H1 (cell line): ENCODE results near the gene CNN3. TPM values are rescaled to one million over a fixed set of nuclear protein-coding genes. Genes with fewer than 3 reads are reported as not detected.

Source experiments
- CTCF ChIA-PET: fragments of 300-600 bp; sonication (Branson Sonifier 250); formaldehyde crosslinking; loops from one replicate; lab custom pipeline; 2021; ENCODE audit not compliant: partially characterized antibody; lab: Charles Lee
- POLR2A ChIA-PET: fragments of 300-600 bp; sonication (Branson Sonifier 250); formaldehyde crosslinking; loops from one replicate; lab custom pipeline; 2021; ENCODE audit warnings: inconsistent platforms; ENCODE audit not compliant: partially characterized antibody; lab: Charles Lee
- DNase-seq, 2 experiments: peaks; one replicate each; pipeline versions ENCODE4 v3.0.0 to v3.0.0-alpha.2; 2010 to 2022; ENCODE audit warnings: low spot score in 2 of 2, low read depth in 1 of 2, mixed read lengths in 1 of 2
- FAIRE-seq: peaks from 2 replicates; lab custom pipeline; 2011; peaks lifted over from hg19 to GRCh38; lab: Jason Lieb, UNC
- H2AFZ ChIP-seq: 2 replicates; pipeline ENCODE4 v1.8.1; 2012; ENCODE audit warnings: low read length, inconsistent platforms
- H2AK5ac ChIP-seq: 2 replicates; pipeline ENCODE4 v1.6.1; 2013; ENCODE audit warnings: low read depth, low read length
- H2BK120ac ChIP-seq: replicated peaks from 2 replicates; pipeline ENCODE3; 2013; ENCODE audit warnings: low read depth, low read length, inconsistent platforms
- H2BK12ac ChIP-seq: 2 replicates; pipeline ENCODE4 v1.6.1; 2013; ENCODE audit warnings: low read depth, low read length
- H2BK15ac ChIP-seq: 2 replicates; pipeline ENCODE4 v1.6.1; 2013; ENCODE audit warnings: low read length
- H2BK20ac ChIP-seq: 2 replicates; pipeline ENCODE4 v1.6.1; 2013; ENCODE audit warnings: low read length
- H2BK5ac ChIP-seq: 2 replicates; pipeline ENCODE4 v1.6.1; 2013; ENCODE audit warnings: low read depth, low read length
- H3K14ac ChIP-seq: 2 replicates; pipeline ENCODE4 v1.6.1; 2013; ENCODE audit warnings: inconsistent platforms; ENCODE audit not compliant: insufficient read length
- H3K18ac ChIP-seq: 2 replicates; pipeline ENCODE4 v1.6.1; 2013; ENCODE audit warnings: low read length; ENCODE audit errors: extremely low read depth
- H3K23ac ChIP-seq: 2 replicates; pipeline ENCODE4 v1.6.1; 2013; ENCODE audit warnings: inconsistent platforms; ENCODE audit not compliant: insufficient read length
- H3K23me2 ChIP-seq: 2 replicates; pipeline ENCODE4 v1.6.1; 2013; ENCODE audit warnings: low read depth, low read length
- H3K27ac ChIP-seq: 2 replicates; pipeline ENCODE4 v1.6.1; 2011; ENCODE audit warnings: low read depth, low read length, inconsistent platforms
- H3K27me3 ChIP-seq, 4 experiments: replicated peaks in 1 of 4; 1 replicate in 1 of 4; 2 replicates in 3 of 4; pipeline versions ENCODE4 v1.6.1 to v1.8.1; 2011 to 2013; ENCODE audit warnings: low read length in 3 of 4, mild to moderate bottlenecking in 3 of 4, inconsistent platforms in 2 of 4, mixed read lengths in 2 of 4, moderate library complexity in 1 of 4; ENCODE audit not compliant: control insufficient read depth in 3 of 4, insufficient read depth in 3 of 4; ENCODE audit errors: extremely low read depth in 1 of 4
- H3K36me3 ChIP-seq, 4 experiments: 2 replicates each; pipeline versions ENCODE4 v1.6.1 to v1.8.1; 2011 to 2013; ENCODE audit warnings: mild to moderate bottlenecking in 4 of 4, low read length in 3 of 4, moderate library complexity in 2 of 4, control low read depth in 1 of 4, inconsistent platforms in 1 of 4; ENCODE audit not compliant: insufficient read depth in 4 of 4, control insufficient read depth in 2 of 4
- H3K4ac ChIP-seq: replicated peaks from 2 replicates; pipeline ENCODE3; 2013; ENCODE audit warnings: low read length, low read depth, mixed read lengths, inconsistent platforms; ENCODE audit not compliant: insufficient read length
- H3K4me1 ChIP-seq, 4 experiments: replicated peaks in 1 of 4; 1 replicate in 1 of 4; 2 replicates in 3 of 4; pipeline versions ENCODE4 v1.6.1 to v1.8.1; 2011 to 2013; ENCODE audit warnings: low read length in 3 of 4, inconsistent platforms in 2 of 4, mixed read lengths in 1 of 4; ENCODE audit not compliant: insufficient read depth in 4 of 4, control insufficient read depth in 3 of 4
- H3K4me2 ChIP-seq, 2 experiments: 2 replicates each; pipeline versions ENCODE4 v1.6.1 to v1.8.1; 2011 to 2013; ENCODE audit warnings: low read depth in 2 of 2, low read length in 2 of 2, control low read depth in 1 of 2, inconsistent platforms in 1 of 2, mild to moderate bottlenecking in 1 of 2; ENCODE audit not compliant: insufficient read depth in 1 of 2
- H3K4me3 ChIP-seq, 4 experiments: fragments of 200-600, 300-600 bp in 1 of 4; sonication (generic), shearing (Covaris generic), sonication (Bioruptor Twin) in 1 of 4; 2 replicates each; pipeline versions ENCODE4 v1.5.1 to v1.8.1; 2011 to 2016; ENCODE audit warnings: low read length in 4 of 4, low read depth in 3 of 4, control low read depth in 2 of 4, inconsistent platforms in 2 of 4, mild to moderate bottlenecking in 2 of 4, mixed read lengths in 1 of 4, moderate library complexity in 1 of 4; ENCODE audit not compliant: insufficient read depth in 2 of 4; ENCODE audit errors: extremely low read depth in 1 of 4
- H3K56ac ChIP-seq: replicated peaks from 2 replicates; pipeline ENCODE3; 2013; ENCODE audit warnings: low read depth, mild to moderate bottlenecking, mixed read lengths, low read length, inconsistent platforms; ENCODE audit not compliant: insufficient read length
- H3K79me1 ChIP-seq: 2 replicates; pipeline ENCODE4 v1.6.1; 2013; ENCODE audit warnings: low read depth, low read length, control low read depth
- H3K79me2 ChIP-seq, 2 experiments: 2 replicates each; pipeline versions ENCODE4 v1.6.1 to v1.8.1; 2012 to 2013; ENCODE audit warnings: low read length in 2 of 2, mild to moderate bottlenecking in 2 of 2, inconsistent platforms in 1 of 2; ENCODE audit not compliant: insufficient read depth in 2 of 2, control insufficient read depth in 1 of 2
- H3K9ac ChIP-seq, 4 experiments: replicated peaks in 1 of 4; 1 replicate in 1 of 4; 2 replicates in 3 of 4; pipeline versions ENCODE4 v1.6.1 to v1.8.1; 2011 to 2013; ENCODE audit warnings: low read depth in 3 of 4, low read length in 3 of 4, control low read depth in 2 of 4, mild to moderate bottlenecking in 2 of 4, moderate library complexity in 2 of 4, inconsistent platforms in 1 of 4; ENCODE audit errors: extremely low read depth in 1 of 4
- H3K9me3 ChIP-seq, 2 experiments: 2 replicates each; pipeline versions ENCODE4 v1.6.1 to v1.8.1; 2012 to 2013; ENCODE audit warnings: mild to moderate bottlenecking in 2 of 2, moderate library complexity in 2 of 2, control low read depth in 1 of 2, inconsistent platforms in 1 of 2, low read depth in 1 of 2, low read length in 1 of 2, mixed read lengths in 1 of 2; ENCODE audit not compliant: insufficient read depth in 2 of 2
- H4K20me1 ChIP-seq, 2 experiments: replicated peaks in 1 of 2; 2 replicates each; pipeline versions ENCODE3 to v1.8.1; 2011 to 2013; ENCODE audit warnings: inconsistent platforms in 2 of 2, low read length in 2 of 2, mild to moderate bottlenecking in 1 of 2; ENCODE audit not compliant: insufficient read depth in 2 of 2, control insufficient read depth in 1 of 2
- H4K5ac ChIP-seq: 2 replicates; pipeline ENCODE4 v1.6.1; 2013; ENCODE audit warnings: low read length, low read depth, mixed read lengths, inconsistent platforms; ENCODE audit not compliant: insufficient read length
- H4K8ac ChIP-seq: 2 replicates; pipeline ENCODE4 v1.8.0; 2013; ENCODE audit warnings: mild to moderate bottlenecking, moderate library complexity, low read length, inconsistent platforms; ENCODE audit not compliant: insufficient read depth; ENCODE audit errors: extremely low read depth
- H4K91ac ChIP-seq: replicated peaks from 2 replicates; pipeline ENCODE3; 2013; ENCODE audit warnings: low read length, mixed read lengths, inconsistent platforms; ENCODE audit not compliant: insufficient read length
- ASH2L ChIP-seq: fragments of 200-600, 300-600 bp; sonication (generic); IDR thresholded peaks from one replicate; pipeline ENCODE4 v1.7.1; 2017; ENCODE audit warnings: low read length
- ATF2 ChIP-seq: IDR thresholded peaks from 2 replicates; pipeline ENCODE4 v1.6.1; 2012; ENCODE audit warnings: low read length, inconsistent platforms
- GABPA ChIP-seq: IDR thresholded peaks from 2 replicates; pipeline ENCODE4 v1.6.1; 2011; ENCODE audit warnings: mild to moderate bottlenecking, low read length, moderate library complexity, borderline replicate concordance; ENCODE audit not compliant: insufficient read depth
- PHF8 ChIP-seq: fragments of 200-600 bp; sonication (generic); conservative IDR thresholded peaks from 2 replicates; pipeline ENCODE4 v1.7.1; 2012; ENCODE audit warnings: low read depth, mild to moderate bottlenecking, inconsistent platforms, low read length, moderate library complexity
- RNF2 ChIP-seq: fragments of 200-900, 300-1000 bp; sonication (generic); IDR thresholded peaks from 2 replicates; pipeline ENCODE4 v1.7.1; 2016; ENCODE audit warnings: borderline replicate concordance, low read depth, mild to moderate bottlenecking, antibody characterized with exemption, low read length; ENCODE audit not compliant: poor library complexity, severe bottlenecking; ENCODE audit errors: missing control alignments
- SIX5 ChIP-seq: IDR thresholded peaks from 2 replicates; pipeline ENCODE4 v1.6.1; 2011; ENCODE audit warnings: mild to moderate bottlenecking, low read depth, low read length
- SP2 ChIP-seq: IDR thresholded peaks from 2 replicates; pipeline ENCODE4 v1.6.1; 2012; ENCODE audit warnings: mild to moderate bottlenecking, low read length, inconsistent platforms
- ZNF274 ChIP-seq: IDR thresholded peaks from 2 replicates; pipeline ENCODE4 v1.7.0; 2012; ENCODE audit warnings: low read length, borderline replicate concordance; ENCODE audit errors: extremely low read depth
- WGBS, 2 experiments: shearing (Covaris generic) in 1 of 2; methylation state at CpG; one replicate each; pipeline versions ENCODE4 v1.1.6 to v1.1.7; 2013 to 2015; ENCODE audit warnings: low lambda C conversion rate in 2 of 2, mixed read lengths in 2 of 2, inconsistent platforms in 1 of 2, low coverage in 1 of 2, missing lambda C conversion rate in 1 of 2; ENCODE audit not compliant: insufficient replicate concordance in 2 of 2, insufficient coverage in 1 of 2, insufficient read length in 1 of 2; ENCODE audit errors: extremely low coverage in 1 of 2, missing lambda C conversion rate in 1 of 2; 5-methylcytosine and 5-hydroxymethylcytosine counted together
- polyA plus RNA-seq, 7 experiments: library from polyadenylated mRNA; depleted of rRNA in 3 of 7; stranded (reverse) in 5 of 7; unstranded in 2 of 7; fragments of >200 nt in 5 of 7; fragments of 200-250 nt in 2 of 7; gene quantifications; 1 replicate in 5 of 7; 2 replicates in 1 of 7; 4 replicates in 1 of 7; pipeline versions ENCODE4 v1.2.1 to v1.2.3, GENCODE V29; 2011 to 2013; ENCODE audit warnings: missing spikeins in 2 of 7, mixed read lengths in 2 of 7
- total RNA-seq: library from RNA; stranded (reverse); fragmentation: NEBNext Ultra II Directional; extraction: Animal tissue kit (Norgen Biotek cat#: 25700); gene quantifications from 2 replicates; pipeline ENCODE4 v1.2.1, GENCODE V29; 2021

The CNN3 gene
- total and polyA plus RNA-seq, 2 of the 8 experiments (the other 6 are each of a cell fraction or from before 2014, with no cell fraction given) = 134 to 266 TPM

- H3K27me3 ChIP-seq = peaks cover 0 to 5% (median 2%) of the 10 kb centered on the region in 4 experiments; a peak in 3 of 7 replicates
- H3K4me2 ChIP-seq = 0 out of 4 replicates have a peak overlapping the region, but pooled peaks of 1 of the 2 experiments have one; percentile 4
- WGBS, 2 experiments = 91% methylated on average over 2 of the region's 2 CpGs; no CpG with 5 or more reads in 1 of the 2 experiments
Measured at GRCh38 chr1:94855307-94855700, 71.6 kb downstream of the CNN3 start.

More at GRCh38 chr1:94855307-94855700, 71.6 kb downstream of the CNN3 start:
- Histone ChIP-seq H2BK120ac (no peak overlapping the region), H3K79me2 (no peaks in the 10 kb centered on the region), H3K27ac (no peak overlapping the region), H4K8ac (no peak overlapping the region), H3K9me3 (no peaks in the 10 kb centered on the region), H2AK5ac (no peak overlapping the region), H3K79me1 (no peaks in the 10 kb centered on the region), H3K4ac (no peak overlapping the region), H3K14ac (no peak overlapping the region), H3K23ac (no peak overlapping the region), H3K23me2 (no peaks in the 10 kb centered on the region), H2AFZ (no peak overlapping the region), H3K9ac (no peak overlapping the region), H2BK5ac (no peak overlapping the region), H4K91ac (no peak overlapping the region), H3K4me1 (peaks cover 0 to 6% (median under 1%) of the 10 kb centered on the region in 4 experiments; a peak in 3 of 7 replicates), H4K20me1 (no peaks in the 10 kb centered on the region), H2BK20ac (no peak overlapping the region), H2BK12ac (no peak overlapping the region), H4K5ac (no peak overlapping the region), H3K56ac (no peak overlapping the region), H2BK15ac (no peak overlapping the region), H3K18ac (no peak overlapping the region), H3K4me3 (no peak overlapping the region), H3K36me3 (no peaks in the 10 kb centered on the region)
- no peak for FAIRE-seq
- POLR2A ChIA-PET = interaction anchor here (1.1 to 2.0 kb wide), 3 partner anchors 8 to 72 kb away, joined by 4 to 6 read pairs (median 4); no protein-coding TSS in a partner anchor
- TF ChIP-seq ASH2L = no peak
- TF ChIP-seq ATF2 = no peak
- no peak for TF ChIP-seq SP2
- TF ChIP-seq ZNF274 = no peak
- TF ChIP-seq SIX5 = no peak
- no peak for TF ChIP-seq RNF2
- no peak for TF ChIP-seq GABPA
- TF ChIP-seq PHF8 = no peak
- CTCF ChIA-PET = interaction anchor here (0.7 to 4.5 kb wide), 27 partner anchors 9 to 262 kb away, joined by 3 to 55 read pairs (median 6); partner anchors contain the start of gene TLCD4
- no peak for DNase-seq
